Spleen (tissue), 11 donors: ENCODE results near the gene ABAT. TPM values are rescaled to one million over a fixed set of nuclear protein-coding genes. Genes with fewer than 3 reads are reported as not detected.
"Not testable (repeated sequence)": the region's sequence is repeated elsewhere in the genome, so short reads cannot be mapped to it uniquely, and the experiment has no call there.

Experiments
- DNase-seq: peaks from one replicate; pipeline ENCODE4 v3.0.0-alpha.2; 2020
- H3K27ac ChIP-seq, 8 donors: fragments of 200-600 bp; sonication (generic) in 7 of 8; 1 replicate in 4 of 8; 2 replicates in 4 of 8; pipeline versions ENCODE4 v1.5.0 to v1.8.0; 2016 to 2021; ENCODE audit warnings: inconsistent platforms in 4 of 8, mild to moderate bottlenecking in 4 of 8, moderate library complexity in 1 of 8
- H3K27me3 ChIP-seq, 7 donors: fragments of 200-600 bp; sonication (generic) in 6 of 7; replicated peaks in 1 of 7; 1 replicate in 4 of 7; 2 replicates in 3 of 7; pipeline versions ENCODE4 v1.5.0 to v1.8.0; 2016 to 2021; ENCODE audit warnings: inconsistent platforms in 3 of 7, mild to moderate bottlenecking in 1 of 7
- H3K36me3 ChIP-seq, 6 donors: fragments of 200-600 bp; sonication (generic) in 5 of 6; 1 replicate in 4 of 6; 2 replicates in 2 of 6; pipeline versions ENCODE4 v1.5.0 to v1.8.0; 2016 to 2021; ENCODE audit warnings: inconsistent platforms in 2 of 6
- H3K4me1 ChIP-seq, 6 donors: fragments of 200-600 bp; sonication (generic) in 5 of 6; 1 replicate in 3 of 6; 2 replicates in 3 of 6; pipeline versions ENCODE4 v1.5.0 to v1.8.0; 2016 to 2021; ENCODE audit warnings: inconsistent platforms in 3 of 6
- H3K4me3 ChIP-seq, 8 donors: fragments of 200-600 bp; sonication (generic) in 7 of 8; 1 replicate in 4 of 8; 2 replicates in 4 of 8; pipeline versions ENCODE4 v1.5.0 to v1.8.0; 2016 to 2021; ENCODE audit warnings: inconsistent platforms in 4 of 8, mild to moderate bottlenecking in 4 of 8, moderate library complexity in 2 of 8
- H3K9me3 ChIP-seq, 8 donors: fragments of 200-600 bp; sonication (generic) in 7 of 8; 1 replicate in 4 of 8; 2 replicates in 4 of 8; pipeline versions ENCODE4 v1.5.0 to v1.8.0; 2016 to 2021; ENCODE audit warnings: inconsistent platforms in 4 of 8
- CTCF ChIP-seq, 11 experiments: fragments of 200-600 bp in 7 of 11; fragments of 450-650 bp in 4 of 11; sonication (generic) in 4 of 11; IDR thresholded peaks in 8 of 11; conservative IDR thresholded peaks in 3 of 11; 1 replicate in 7 of 11; 2 replicates in 4 of 11; pipeline versions ENCODE4 v1.4.0 to v1.8.0; 2016 to 2021; ENCODE audit warnings: antibody characterized with exemption in 11 of 11, inconsistent platforms in 4 of 11, mild to moderate bottlenecking in 1 of 11
- POLR2A ChIP-seq, 3 donors: fragments of 450-650 bp; IDR thresholded peaks; one replicate each; pipeline ENCODE4 v1.5.1; 2017; ENCODE audit warnings: antibody characterized with exemption in 3 of 3, mild to moderate bottlenecking in 1 of 3
- POLR2AphosphoS5 ChIP-seq, 3 donors: sonication (generic); formaldehyde crosslinking; IDR thresholded peaks; one replicate each; pipeline ENCODE4 v1.5.1; 2017; ENCODE audit warnings: antibody characterized with exemption in 3 of 3
- WGBS, 5 donors: extraction: QIAGEN DNeasy Blood & Tissue Kit in 3 of 5; methylation state at CpG; one replicate each; pipeline versions ENCODE4 v1.1.5 to v1.1.7; 2013 to 2018; 5-methylcytosine and 5-hydroxymethylcytosine counted together
- intact Hi-C: fragments of 100-400 bp; cut with DNase I; formaldehyde crosslinking; loops from one replicate; pipeline ENCODE4 v1.15.0; 2023; ENCODE audit warnings: low total_unique reads
- polyA plus RNA-seq, 3 donors: library from polyadenylated mRNA; stranded (reverse); fragments of 200-250 nt; gene quantifications; one replicate each; pipeline ENCODE4 v1.2.1, GENCODE V29; 2013
- total RNA-seq, 7 donors: library from RNA; depleted of rRNA in 3 of 7; stranded (reverse); fragments of >200 nt in 3 of 7; fragmentation: NEBNext Ultra II Directional in 4 of 7; extraction: Animal tissue kit (Norgen Biotek cat#: 25700) in 4 of 7; gene quantifications; one replicate each; pipeline versions ENCODE4 v1.1.0 to v1.2.1, GENCODE V29; 2016 to 2021
- donor health status: healthy with polysubstance abuse.
- donor health status: DM: no; HTN: no; CAD: no; lungs with moderate emphysema.
- donor health status: DM: no; HTN: no; CAD: no.
- donor health status: Bipolar disorder and iron deficiency.
- donor health status: healthy.
- donor health status: DM: no; HTN: no; CAD: no.
- donor health status: DM: yes; HTN: yes; CAD: no.

Gene ABAT
- total and polyA plus RNA-seq, 10 donors: 3.9 to 13.5 (median 8.3) TPM

GRCh38 chr16:8704098-8704497 is 29.7 kb downstream of the ABAT start:
- intact Hi-C loops: no loop called here
- H3K36me3 ChIP-seq: peaks cover 0 to 18% (median 2%) of the 10 kb centered on the region in 6 donors
- H3K9me3 ChIP-seq: no peaks in the 10 kb centered on the region
- no peak overlapping the region for H3K4me3 ChIP-seq
- 88 to 99% (median 95%) methylated on average over 3 of the region's 3 CpGs for WGBS, 5 donors
- no peaks in the 10 kb centered on the region for H3K4me1 ChIP-seq
- no peak overlapping the region for H3K27ac ChIP-seq
- no peaks in the 10 kb centered on the region for H3K27me3 ChIP-seq
- no peak for TF ChIP-seq CTCF (IDR thresholded peaks at IDR 0.05 in 8 of 11, conservative IDR thresholded peaks at IDR 0.05 in 3 of 11)
- no peak for DNase-seq

GRCh38 chr16:8705100-8705822 is 30.8 kb downstream of the ABAT start:
- DNase-seq, H3K4me1 ChIP-seq, H3K9me3 ChIP-seq, H3K27ac ChIP-seq, H3K4me3 ChIP-seq, H3K27me3 ChIP-seq, intact Hi-C loops, H3K36me3 ChIP-seq: not testable (repeated sequence)
- WGBS, 5 donors: 46 to 64% (median 57%) methylated on average over 4 of the region's 4 CpGs

GRCh38 chr16:8708536-8708935 is 34.1 kb downstream of the ABAT start:
- Histone ChIP-seq H3K27me3 (no peaks in the 10 kb centered on the region), H3K9me3 (no peaks in the 10 kb centered on the region), H3K27ac (no peak overlapping the region), H3K36me3 (peaks cover 0 to 5% (median 0%) of the 10 kb centered on the region in 6 donors), H3K4me1 (no peaks in the 10 kb centered on the region), H3K4me3 (no peak overlapping the region)
- no peak for TF ChIP-seq CTCF (IDR thresholded peaks at IDR 0.05 in 8 of 11, conservative IDR thresholded peaks at IDR 0.05 in 3 of 11)
- TF ChIP-seq POLR2A (IDR thresholded peaks at IDR 0.05): no peak
- no peak for TF ChIP-seq POLR2AphosphoS5 (IDR thresholded peaks at IDR 0.05)
- 58 to 72% (median 66%) methylated on average over 4 of the region's 4 CpGs for WGBS, 5 donors
- intact Hi-C loops: no loop called here
- no peak for DNase-seq

GRCh38 chr16:8712589-8713361 is 38.4 kb downstream of the ABAT start:
- no peak for DNase-seq
- Histone ChIP-seq H3K4me3 (no peak overlapping the region), H3K36me3 (peaks cover 0 to 31% (median 0%) of the 10 kb centered on the region in 6 donors), H3K27ac (no peak overlapping the region), H3K9me3 (peaks cover 0 to 15% (median 12%) of the 10 kb centered on the region in 8 donors), H3K4me1 (no peaks in the 10 kb centered on the region), H3K27me3 (no peaks in the 10 kb centered on the region)
- intact Hi-C loops: no loop called here
- TF ChIP-seq CTCF (IDR thresholded peaks at IDR 0.05 in 8 of 11, conservative IDR thresholded peaks at IDR 0.05 in 3 of 11) (no peak), POLR2A (IDR thresholded peaks at IDR 0.05) (no peak), POLR2AphosphoS5 (IDR thresholded peaks at IDR 0.05) (no peak)
- 39 to 57% (median 44%) methylated on average over 27 of the region's 27 CpGs for WGBS, 5 donors
